SK-N-MC (cell line): ENCODE measurements around the gene HOXC5.

Experiments
- EZH2 ChIP-seq: fragments of 200-600 bp; sonication (generic); IDR thresholded peaks from one replicate; pipeline ENCODE4 v1.6.1; 2017; ENCODE audit warnings: antibody characterized with exemption
- FOXP2 ChIP-seq: optimal IDR thresholded peaks from 2 replicates; pipeline ENCODE3; 2011; ENCODE audit warnings: mild to moderate bottlenecking, moderate library complexity; ENCODE audit not compliant: insufficient read depth; ENCODE audit errors: extremely low read length, control extremely low read depth
- POLR2AphosphoS5 ChIP-seq: IDR thresholded peaks from 2 replicates; pipeline ENCODE4 v1.6.1; 2012; ENCODE audit warnings: mild to moderate bottlenecking, low read depth, low read length, borderline replicate concordance

GRCh38 chr12:54006559-54007220 is 26.2 kb upstream of the HOXC5 start:
- TF ChIP-seq POLR2AphosphoS5 = no peak
- TF ChIP-seq FOXP2 = no peak
- no peak for TF ChIP-seq EZH2
